PC-9 (cell line): ENCODE results near the gene F11R.

Source experiments
- CTCF ChIP-seq: fragments of 200-600 bp; sonication (generic); conservative IDR thresholded peaks from 2 replicates; pipeline ENCODE4 v1.6.1; 2017; ENCODE audit warnings: mixed run types, antibody characterized with exemption, mild to moderate bottlenecking, moderate library complexity
- EZH2 ChIP-seq: fragments of 200-600 bp; sonication (generic); IDR thresholded peaks from 2 replicates; pipeline ENCODE4 v1.8.0; 2017; ENCODE audit warnings: antibody characterized with exemption, low read depth

- TF ChIP-seq CTCF: no peak
- TF ChIP-seq EZH2: no peak
These were observed 41.7 kb downstream of the F11R start for GRCh38 chr1:160979286-160979685.
